ENCODE data around the gene FNIP1.

Gene FNIP1

GRCh38 chr5:131769961-131770360 lies 26.9 kb downstream of the FNIP1 start:
- Histone ChIP-seq H3K27ac (ENCODE audit: low read length) (no peak overlapping the region), H4K20me1 (ENCODE audit: insufficient read depth, low read length) (peaks cover 58% of the 10 kb centered on the region), H3K4me3 (ENCODE audit: low read depth in 1 of 2, low read length in 2 of 2) (no peak overlapping the region), H3K4me2 (ENCODE audit: insufficient read depth, low read length) (no peak overlapping the region), H3K79me2 (ENCODE audit: insufficient read depth, low read length) (peaks cover 98% of the 10 kb centered on the region), H3K36me3 (ENCODE audit: insufficient read depth, low read length) (peaks cover 7% of the 10 kb centered on the region; the same call in 1 of the 2 replicates), H3K9me3 (ENCODE audit: insufficient read depth, low read length, severe bottlenecking) (no peaks in the 10 kb centered on the region), H3K9ac (ENCODE audit: low read depth, low read length) (no peak overlapping the region), H2AFZ (ENCODE audit: low read depth, low read length) (no peak overlapping the region), H3K27me3 (ENCODE audit: insufficient read depth, low read length, poor library complexity) (no peaks in the 10 kb centered on the region), H3K4me1 (ENCODE audit: insufficient read depth, low read length) (no peaks in the 10 kb centered on the region; the same call in 1 of the 2 replicates)
- TF ChIP-seq CTCF (IDR thresholded peaks at IDR 0.05; ENCODE audit: borderline replicate concordance, extremely low read depth, low read length, poor library complexity, severe bottlenecking) (no peak), EZH2 (IDR thresholded peaks at IDR 0.05; ENCODE audit: borderline replicate concordance, low read depth, low read length, severe bottlenecking) (no peak)
- no peak for DNase-seq
- no peak for ATAC-seq (ENCODE audit: insufficient read depth, low read depth)

GRCh38 chr5:131769336-131769735 lies 27.5 kb downstream of the FNIP1 start:
- Histone ChIP-seq H3K4me3 (ENCODE audit: low read depth in 1 of 2, low read length in 2 of 2) (no peak overlapping the region), H4K20me1 (ENCODE audit: insufficient read depth, low read length) (peaks cover 55% of the 10 kb centered on the region), H3K36me3 (ENCODE audit: insufficient read depth, low read length) (peaks cover 11% of the 10 kb centered on the region; the same call in 1 of the 2 replicates), H3K9ac (ENCODE audit: low read depth, low read length) (no peak overlapping the region), H3K9me3 (ENCODE audit: insufficient read depth, low read length, severe bottlenecking) (no peaks in the 10 kb centered on the region), H2AFZ (ENCODE audit: low read depth, low read length) (no peak overlapping the region), H3K79me2 (ENCODE audit: insufficient read depth, low read length) (peaks cover 98% of the 10 kb centered on the region), H3K4me1 (ENCODE audit: insufficient read depth, low read length) (no peaks in the 10 kb centered on the region; the same call in 1 of the 2 replicates), H3K27ac (ENCODE audit: low read length) (no peak overlapping the region), H3K4me2 (ENCODE audit: insufficient read depth, low read length) (no peak overlapping the region), H3K27me3 (ENCODE audit: insufficient read depth, low read length, poor library complexity) (no peaks in the 10 kb centered on the region)
- ATAC-seq (ENCODE audit: insufficient read depth, low read depth) (no peak), DNase-seq (no peak)
- no peak for TF ChIP-seq EZH2 (IDR thresholded peaks at IDR 0.05; ENCODE audit: borderline replicate concordance, low read depth, low read length, severe bottlenecking)
- TF ChIP-seq CTCF (IDR thresholded peaks at IDR 0.05; ENCODE audit: borderline replicate concordance, extremely low read depth, low read length, poor library complexity, severe bottlenecking): no peak

GRCh38 chr5:131767891-131768290 lies 28.9 kb downstream of the FNIP1 start:
- peaks cover 17% of the 10 kb centered on the region for H3K36me3 ChIP-seq (ENCODE audit: insufficient read depth, low read length)
- no peak overlapping the region for H3K9ac ChIP-seq (ENCODE audit: low read depth, low read length)
- no peak overlapping the region for H3K4me2 ChIP-seq (ENCODE audit: insufficient read depth, low read length)

More at GRCh38 chr5:131767891-131768290, 28.9 kb downstream of the FNIP1 start:
- H3K27me3 ChIP-seq (ENCODE audit: insufficient read depth, low read length, poor library complexity): no peaks in the 10 kb centered on the region
- H4K20me1 ChIP-seq (ENCODE audit: insufficient read depth, low read length): peaks cover 52% of the 10 kb centered on the region
- H3K4me1 ChIP-seq (ENCODE audit: insufficient read depth, low read length): no peaks in the 10 kb centered on the region; the same call in 1 of the 2 replicates
- no peaks in the 10 kb centered on the region for H3K9me3 ChIP-seq (ENCODE audit: insufficient read depth, low read length, severe bottlenecking)
- peaks cover 98% of the 10 kb centered on the region for H3K79me2 ChIP-seq (ENCODE audit: insufficient read depth, low read length)
- ATAC-seq (ENCODE audit: insufficient read depth, low read depth): no peak
- TF ChIP-seq CTCF (IDR thresholded peaks at IDR 0.05; ENCODE audit: borderline replicate concordance, extremely low read depth, low read length, poor library complexity, severe bottlenecking) (no peak), EZH2 (IDR thresholded peaks at IDR 0.05; ENCODE audit: borderline replicate concordance, low read depth, low read length, severe bottlenecking) (no peak)
- DNase-seq: no peak
- no peak overlapping the region for H3K27ac ChIP-seq (ENCODE audit: low read length)
- H2AFZ ChIP-seq (ENCODE audit: low read depth, low read length): no peak overlapping the region
- H3K4me3 ChIP-seq (ENCODE audit: low read depth in 1 of 2, low read length in 2 of 2): no peak overlapping the region

Data from DND-41 (cell line).